Measurements from ENCODE around the gene HPCA.

DNA sequence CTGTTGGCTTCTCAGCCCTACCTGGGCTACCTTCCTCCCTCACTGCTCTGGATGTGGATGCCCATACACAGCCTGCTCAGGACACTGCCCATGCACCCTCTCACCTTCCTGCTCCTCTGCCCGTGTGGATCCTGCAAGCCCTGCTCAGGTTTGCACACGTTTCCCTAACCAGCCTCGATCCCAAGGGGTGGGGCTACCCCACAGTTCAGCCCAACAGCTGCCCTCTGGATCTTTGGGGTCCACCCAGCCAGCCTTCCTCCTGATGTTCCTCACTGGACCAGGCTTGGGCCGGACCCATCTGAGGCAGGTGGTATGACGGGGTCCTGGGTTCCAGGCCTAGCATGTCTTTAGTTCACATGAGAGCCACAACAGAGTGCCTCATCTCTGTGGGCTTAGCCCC lies 10.2 kb downstream of the HPCA start:
- TF ChIP-seq, protein P1, sequence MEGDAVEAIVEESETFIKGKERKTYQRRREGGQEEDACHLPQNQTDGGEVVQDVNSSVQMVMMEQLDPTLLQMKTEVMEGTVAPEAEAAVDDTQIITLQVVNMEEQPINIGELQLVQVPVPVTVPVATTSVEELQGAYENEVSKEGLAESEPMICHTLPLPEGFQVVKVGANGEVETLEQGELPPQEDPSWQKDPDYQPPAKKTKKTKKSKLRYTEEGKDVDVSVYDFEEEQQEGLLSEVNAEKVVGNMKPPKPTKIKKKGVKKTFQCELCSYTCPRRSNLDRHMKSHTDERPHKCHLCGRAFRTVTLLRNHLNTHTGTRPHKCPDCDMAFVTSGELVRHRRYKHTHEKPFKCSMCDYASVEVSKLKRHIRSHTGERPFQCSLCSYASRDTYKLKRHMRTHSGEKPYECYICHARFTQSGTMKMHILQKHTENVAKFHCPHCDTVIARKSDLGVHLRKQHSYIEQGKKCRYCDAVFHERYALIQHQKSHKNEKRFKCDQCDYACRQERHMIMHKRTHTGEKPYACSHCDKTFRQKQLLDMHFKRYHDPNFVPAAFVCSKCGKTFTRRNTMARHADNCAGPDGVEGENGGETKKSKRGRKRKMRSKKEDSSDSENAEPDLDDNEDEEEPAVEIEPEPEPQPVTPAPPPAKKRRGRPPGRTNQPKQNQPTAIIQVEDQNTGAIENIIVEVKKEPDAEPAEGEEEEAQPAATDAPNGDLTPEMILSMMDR (IDR thresholded peaks at IDR 0.05; ENCODE audit: extremely low read depth in 1 of 2, insufficient read depth in 1 of 2, low read depth in 1 of 2, low read length in 2 of 2), result no peak
- TF ChIP-seq POLR2A (IDR thresholded peaks at IDR 0.05; ENCODE audit: low read depth, low read length) (no peak), GATA2 (IDR thresholded peaks at IDR 0.05; ENCODE audit: insufficient read depth, insufficient read length, low read depth, low read length) (no peak)

Measured in endothelial cell of umbilical vein (primary cell).